Lung (tissue), 12 donors: ENCODE results near the gene OGFOD3. TPM values are rescaled to one million over a fixed set of nuclear protein-coding genes. Genes with fewer than 3 reads are reported as not detected.
"Not testable (repeated sequence)": the region's sequence is repeated elsewhere in the genome, so short reads cannot be mapped to it uniquely, and the experiment has no call there.

Experiments
- ATAC-seq: fragments of 200-7000 bp; cut with Tn5 transposase; one replicate; pipeline ENCODE4 v1.9.1; 2020; ENCODE audit warnings: moderate number of reproducible peaks; ENCODE audit not compliant: insufficient read depth, low FRiP score
- DNase-seq, 3 donors: peaks; one replicate each; pipeline ENCODE4 v3.0.0-alpha.2; 2013 to 2017
- H3K27ac ChIP-seq, 2 donors: one replicate each; pipeline ENCODE4 v1.5.1; 2013; ENCODE audit warnings: mild to moderate bottlenecking in 2 of 2, moderate library complexity in 2 of 2, control low read depth in 1 of 2, inconsistent platforms in 1 of 2, low read depth in 1 of 2, low read length in 1 of 2
- H3K27me3 ChIP-seq, 3 donors: one replicate each; pipeline ENCODE4 v1.5.1; 2013; ENCODE audit warnings: low read length in 2 of 3; ENCODE audit not compliant: control insufficient read depth in 3 of 3, insufficient read depth in 3 of 3
- H3K36me3 ChIP-seq, 4 donors: one replicate each; pipeline ENCODE4 v1.5.1; 2013; ENCODE audit warnings: low read length in 4 of 4, mild to moderate bottlenecking in 1 of 4, moderate library complexity in 1 of 4; ENCODE audit not compliant: control insufficient read depth in 4 of 4, insufficient read depth in 4 of 4
- H3K4me1 ChIP-seq, 5 donors: one replicate each; pipeline ENCODE4 v1.5.1; 2013; ENCODE audit warnings: low read length in 5 of 5, mild to moderate bottlenecking in 2 of 5, moderate library complexity in 1 of 5; ENCODE audit not compliant: control insufficient read depth in 5 of 5, insufficient read depth in 5 of 5
- H3K4me3 ChIP-seq: one replicate; pipeline ENCODE4 v1.5.1; 2013; ENCODE audit warnings: mild to moderate bottlenecking, control low read depth, moderate library complexity
- H3K9ac ChIP-seq, 2 donors: one replicate each; pipeline ENCODE4 v1.5.1; 2013; ENCODE audit warnings: low read length in 2 of 2, control low read depth in 1 of 2; ENCODE audit not compliant: insufficient read depth in 1 of 2
- H3K9me3 ChIP-seq, 4 donors: one replicate each; pipeline ENCODE4 v1.5.1; 2013; ENCODE audit warnings: low read length in 3 of 4, mild to moderate bottlenecking in 1 of 4, moderate library complexity in 1 of 4; ENCODE audit not compliant: control insufficient read depth in 4 of 4, insufficient read depth in 3 of 4
- WGBS, 2 donors: extraction: QIAGEN DNeasy Blood & Tissue Kit; methylation state at CpG; one replicate each; pipeline ENCODE4 v1.1.7; 2013; 5-methylcytosine and 5-hydroxymethylcytosine counted together
- polyA plus RNA-seq, 2 donors: library from polyadenylated mRNA; stranded (reverse); fragments of 200-250 nt; gene quantifications; one replicate each; pipeline ENCODE4 v1.2.1, GENCODE V29; 2013
- total RNA-seq, 2 donors: library from RNA; depleted of rRNA in 1 of 2; stranded (reverse); fragments of >200 nt in 1 of 2; gene quantifications; one replicate each; pipeline ENCODE4 v1.2.1, GENCODE V29; 2014 to 2021
- TF ChIP-seq, protein P1 (sequence below): IDR thresholded peaks from 2 replicates; pipeline ENCODE4 v1.5.1; 2012; ENCODE audit warnings: mild to moderate bottlenecking; ENCODE audit errors: control extremely low read depth, extremely low read depth
- donor health status: control.
- donor health status: control.
- donor health status: Bipolar disorder and iron deficiency.
- donor health status: healthy.
- donor health status: DM: yes; HTN: yes; CAD: no.

OGFOD3 gene
- total and polyA plus RNA-seq, 4 donors: 20.6 to 41.6 (median 29.8) TPM

DNA sequence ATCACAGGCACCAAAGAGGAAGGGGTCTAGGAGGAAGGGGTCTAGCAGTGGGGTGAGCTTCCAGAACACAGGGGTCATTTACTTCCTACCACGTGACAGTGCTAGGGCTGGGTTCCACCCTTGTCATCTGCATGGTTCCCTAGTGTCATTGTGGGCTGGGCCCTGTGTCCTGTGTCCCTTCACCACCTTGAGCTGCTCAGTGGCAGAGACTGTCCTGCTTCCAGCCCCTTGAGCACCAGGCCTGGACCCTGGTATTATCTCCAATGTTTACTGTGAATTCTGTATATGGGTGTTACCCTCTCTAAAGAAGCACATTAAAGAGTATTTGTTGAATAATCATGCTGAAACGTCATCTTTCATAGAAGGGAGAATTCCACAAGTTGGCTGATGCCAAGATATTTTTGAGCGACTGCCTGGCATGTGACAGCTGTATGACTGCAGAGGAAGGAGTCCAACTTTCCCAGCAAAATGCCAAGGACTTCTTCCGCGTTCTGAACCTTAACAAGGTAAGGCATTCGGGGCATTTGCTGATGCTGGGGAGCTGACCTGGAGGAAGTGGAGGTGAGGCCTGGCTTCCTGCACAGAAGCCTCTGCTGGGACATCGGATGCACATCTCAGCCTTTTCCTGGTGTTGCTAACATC, 45.7 kb upstream of the OGFOD3 start:
- no peaks in the 10 kb centered on the region for H3K9me3 ChIP-seq
- no peak overlapping the region for H3K9ac ChIP-seq
- WGBS, 2 donors: 75 to 83% methylated on average over 7 of the region's 7 CpGs
- peaks cover 10 to 39% (median 25%) of the 10 kb centered on the region in 4 donors for H3K36me3 ChIP-seq
- H3K4me1 ChIP-seq: peaks cover 0 to 3% (median 0%) of the 10 kb centered on the region in 5 donors
- H3K27me3 ChIP-seq: no peaks in the 10 kb centered on the region
- DNase-seq: no peak
- H3K27ac ChIP-seq: no peak overlapping the region
- no peak for ATAC-seq
- TF ChIP-seq, protein P1, sequence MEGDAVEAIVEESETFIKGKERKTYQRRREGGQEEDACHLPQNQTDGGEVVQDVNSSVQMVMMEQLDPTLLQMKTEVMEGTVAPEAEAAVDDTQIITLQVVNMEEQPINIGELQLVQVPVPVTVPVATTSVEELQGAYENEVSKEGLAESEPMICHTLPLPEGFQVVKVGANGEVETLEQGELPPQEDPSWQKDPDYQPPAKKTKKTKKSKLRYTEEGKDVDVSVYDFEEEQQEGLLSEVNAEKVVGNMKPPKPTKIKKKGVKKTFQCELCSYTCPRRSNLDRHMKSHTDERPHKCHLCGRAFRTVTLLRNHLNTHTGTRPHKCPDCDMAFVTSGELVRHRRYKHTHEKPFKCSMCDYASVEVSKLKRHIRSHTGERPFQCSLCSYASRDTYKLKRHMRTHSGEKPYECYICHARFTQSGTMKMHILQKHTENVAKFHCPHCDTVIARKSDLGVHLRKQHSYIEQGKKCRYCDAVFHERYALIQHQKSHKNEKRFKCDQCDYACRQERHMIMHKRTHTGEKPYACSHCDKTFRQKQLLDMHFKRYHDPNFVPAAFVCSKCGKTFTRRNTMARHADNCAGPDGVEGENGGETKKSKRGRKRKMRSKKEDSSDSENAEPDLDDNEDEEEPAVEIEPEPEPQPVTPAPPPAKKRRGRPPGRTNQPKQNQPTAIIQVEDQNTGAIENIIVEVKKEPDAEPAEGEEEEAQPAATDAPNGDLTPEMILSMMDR: no peak
- H3K4me3 ChIP-seq: no peak overlapping the region

DNA sequence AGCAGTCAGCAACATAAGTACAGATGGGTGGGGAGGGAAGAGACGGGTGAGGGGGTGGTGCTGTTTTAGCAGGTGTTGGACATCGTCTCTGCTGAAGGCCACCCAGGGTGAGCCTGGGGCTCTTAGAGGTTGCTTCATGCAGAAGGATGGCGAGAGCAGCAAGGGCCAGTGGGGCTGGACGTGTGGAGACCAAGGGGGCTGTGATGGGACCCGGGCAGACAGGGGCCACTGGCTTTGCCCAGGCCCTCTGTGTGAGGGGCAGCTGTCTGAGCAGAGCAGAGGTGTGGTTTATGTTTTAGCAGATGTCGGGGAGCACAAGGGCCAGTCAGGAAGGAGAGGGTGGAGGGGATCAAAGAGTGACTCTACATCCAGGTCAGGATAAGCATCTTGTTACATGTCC, 45.0 kb upstream of the OGFOD3 start:
- TF ChIP-seq, protein P1: no peak
- 91 to 96% methylated on average over 6 of the region's 6 CpGs for WGBS, 2 donors
- ATAC-seq: no peak
- Histone ChIP-seq H3K27ac (no peak overlapping the region), H3K27me3 (no peaks in the 10 kb centered on the region), H3K36me3 (peaks cover 5 to 37% (median 23%) of the 10 kb centered on the region in 4 donors), H3K4me3 (no peak overlapping the region), H3K4me1 (peaks cover 0 to 3% (median 0%) of the 10 kb centered on the region in 5 donors), H3K9me3 (no peaks in the 10 kb centered on the region), H3K9ac (no peak overlapping the region)
- DNase-seq: no peak

DNA sequence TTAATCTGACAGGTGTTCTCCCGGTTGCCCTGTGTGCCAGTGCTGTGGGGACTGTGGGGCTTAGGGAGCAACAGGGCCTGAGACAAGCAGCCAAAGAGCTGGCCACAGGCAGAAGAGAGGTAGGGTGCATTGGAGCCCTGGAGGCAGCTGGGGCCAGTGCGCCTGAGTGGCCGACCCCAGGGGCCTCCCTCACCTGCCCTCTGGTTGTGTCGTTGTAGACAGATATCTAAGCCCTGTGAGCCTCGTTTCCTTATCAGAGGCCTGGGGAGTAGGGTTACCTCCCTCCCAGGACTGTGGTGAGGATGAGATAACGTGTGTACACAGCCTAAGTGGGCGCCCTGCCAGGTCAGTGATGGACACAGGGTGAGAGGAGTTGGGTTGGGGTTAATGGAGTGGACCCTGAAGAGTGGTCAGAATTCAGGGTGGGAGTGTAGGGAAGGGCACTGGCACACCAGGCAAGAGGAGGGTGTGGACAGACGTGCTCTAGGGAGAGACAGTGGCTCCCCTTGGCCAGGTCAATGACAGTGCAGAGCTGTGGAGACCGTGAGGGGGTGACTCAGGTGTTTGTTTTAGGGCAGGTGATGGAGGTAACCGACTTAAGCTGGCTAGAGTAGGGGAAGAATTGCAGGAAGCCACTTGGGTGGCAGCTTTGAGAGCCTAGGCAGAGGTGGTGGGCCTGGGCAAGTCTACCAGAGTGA, 43.6 kb upstream of the OGFOD3 start:
- 62 to 85% methylated on average over 10 of the region's 10 CpGs for WGBS, 2 donors
- ATAC-seq: no peak
- H3K4me1 ChIP-seq: peaks cover 0 to 13% (median 6%) of the 10 kb centered on the region in 5 donors
- no peaks in the 10 kb centered on the region for H3K27me3 ChIP-seq
- TF ChIP-seq, protein P1: no peak
- H3K27ac ChIP-seq: no peak overlapping the region
- no peak for DNase-seq
- H3K9ac ChIP-seq: no peak overlapping the region
- H3K9me3 ChIP-seq: no peaks in the 10 kb centered on the region
- no peak overlapping the region for H3K4me3 ChIP-seq
- peaks cover 5 to 33% (median 23%) of the 10 kb centered on the region in 4 donors for H3K36me3 ChIP-seq

DNA sequence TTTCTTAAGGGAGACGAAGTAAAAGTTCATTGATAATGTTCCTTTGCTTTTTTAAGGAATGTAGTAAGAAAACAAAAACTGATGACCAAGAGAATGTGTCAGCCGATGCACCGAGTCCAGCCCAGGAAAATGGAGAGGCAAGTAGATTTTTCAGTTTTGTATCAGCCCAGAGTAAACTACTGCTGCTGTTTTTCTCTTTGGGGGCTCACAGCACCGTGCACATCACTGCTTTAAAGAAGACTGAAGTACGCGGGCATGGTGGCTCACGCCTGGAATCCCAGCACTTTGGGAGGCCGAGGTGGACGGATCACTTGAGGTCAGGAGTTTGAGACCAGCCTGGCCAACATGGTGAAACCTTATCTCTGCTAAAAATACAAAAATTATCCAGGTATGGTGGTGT, 41.5 kb upstream of the OGFOD3 start:
- H3K36me3 ChIP-seq: peaks cover 5 to 26% (median 20%) of the 10 kb centered on the region in 4 donors
- peaks cover 0 to 13% (median 7%) of the 10 kb centered on the region in 5 donors for H3K4me1 ChIP-seq
- not testable (repeated sequence) for H3K9ac ChIP-seq, H3K4me3 ChIP-seq, DNase-seq, H3K27me3 ChIP-seq, ATAC-seq, H3K27ac ChIP-seq, H3K9me3 ChIP-seq
- WGBS, 2 donors: 97% methylated on average over 9 of the region's 9 CpGs
